ENCODE results near the gene EDEM3. TPM values are rescaled to one million over a fixed set of nuclear protein-coding genes. Genes with fewer than 3 reads are reported as not detected.

The EDEM3 gene
- total RNA-seq, 1 experiment from 2014 or later = 14.5 TPM

DNA sequence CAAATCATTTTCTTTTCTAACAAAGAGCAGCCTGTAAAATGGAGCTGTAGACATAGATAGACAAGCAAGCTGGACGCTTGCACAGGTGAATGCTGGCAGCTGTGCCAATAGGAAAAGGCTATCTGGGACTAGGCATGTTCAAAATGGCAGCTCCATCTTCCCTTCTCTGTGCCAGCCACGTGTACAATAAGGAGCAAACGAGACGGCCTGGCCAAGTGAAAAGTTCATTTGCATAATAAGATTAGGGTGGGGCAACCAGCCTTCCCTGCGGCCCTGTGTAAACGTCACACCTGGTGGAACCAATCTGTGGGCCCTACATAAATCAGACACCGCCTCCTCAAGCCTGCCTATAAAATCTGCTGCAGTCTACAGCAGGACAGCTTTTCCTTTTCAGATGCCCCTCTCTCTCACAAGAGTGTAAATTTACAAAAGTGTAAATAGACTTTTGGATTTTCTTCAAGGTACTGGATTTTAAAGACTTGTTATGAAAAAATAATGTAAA lies 16.6 kb upstream of the EDEM3 start:
- Histone ChIP-seq H3K27ac (no peak overlapping the region), H3K79me2 (ENCODE audit: low read depth) (no peaks in the 10 kb centered on the region), H3K9me2 (ENCODE audit: insufficient read depth) (no peaks in the 10 kb centered on the region; the same call in 1 of the 2 replicates), H3K4me1 (replicated peaks; ENCODE audit: insufficient read depth) (no peaks in the 10 kb centered on the region), H3K9me3 (ENCODE audit: insufficient read depth, low read depth) (0 out of 2 replicates have a peak, but pooled peaks cover 3% of the 10 kb centered on the region), H4K20me1 (ENCODE audit: insufficient read depth) (no peaks in the 10 kb centered on the region), H3F3A (ENCODE audit: insufficient read depth, low read depth) (no peaks in the 10 kb centered on the region), H3K27me3 (ENCODE audit: insufficient read depth, low read depth) (no peaks in the 10 kb centered on the region), H2AFZ (no peak overlapping the region), H3K4me3 (no peak overlapping the region), H3K36me3 (ENCODE audit: low read depth) (no peaks in the 10 kb centered on the region), H3K4me2 (no peak overlapping the region)
- no peak for TF ChIP-seq EZH2 (IDR thresholded peaks at IDR 0.05; ENCODE audit: low read depth)
- TF ChIP-seq, protein P1, sequence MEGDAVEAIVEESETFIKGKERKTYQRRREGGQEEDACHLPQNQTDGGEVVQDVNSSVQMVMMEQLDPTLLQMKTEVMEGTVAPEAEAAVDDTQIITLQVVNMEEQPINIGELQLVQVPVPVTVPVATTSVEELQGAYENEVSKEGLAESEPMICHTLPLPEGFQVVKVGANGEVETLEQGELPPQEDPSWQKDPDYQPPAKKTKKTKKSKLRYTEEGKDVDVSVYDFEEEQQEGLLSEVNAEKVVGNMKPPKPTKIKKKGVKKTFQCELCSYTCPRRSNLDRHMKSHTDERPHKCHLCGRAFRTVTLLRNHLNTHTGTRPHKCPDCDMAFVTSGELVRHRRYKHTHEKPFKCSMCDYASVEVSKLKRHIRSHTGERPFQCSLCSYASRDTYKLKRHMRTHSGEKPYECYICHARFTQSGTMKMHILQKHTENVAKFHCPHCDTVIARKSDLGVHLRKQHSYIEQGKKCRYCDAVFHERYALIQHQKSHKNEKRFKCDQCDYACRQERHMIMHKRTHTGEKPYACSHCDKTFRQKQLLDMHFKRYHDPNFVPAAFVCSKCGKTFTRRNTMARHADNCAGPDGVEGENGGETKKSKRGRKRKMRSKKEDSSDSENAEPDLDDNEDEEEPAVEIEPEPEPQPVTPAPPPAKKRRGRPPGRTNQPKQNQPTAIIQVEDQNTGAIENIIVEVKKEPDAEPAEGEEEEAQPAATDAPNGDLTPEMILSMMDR (conservative IDR thresholded peaks at IDR 0.05) = no peak
- ChIA-PET POLR2A (ENCODE audit: unreplicated experiment) (no interaction called here), CTCF (no interaction called here)
- no peak for DNase-seq
- BruUV-seq (replicated peaks) = no TSS peak
- intact Hi-C loops (cut with micrococcal nuclease; ENCODE audit: unreplicated experiment) = no loop called here

DNA sequence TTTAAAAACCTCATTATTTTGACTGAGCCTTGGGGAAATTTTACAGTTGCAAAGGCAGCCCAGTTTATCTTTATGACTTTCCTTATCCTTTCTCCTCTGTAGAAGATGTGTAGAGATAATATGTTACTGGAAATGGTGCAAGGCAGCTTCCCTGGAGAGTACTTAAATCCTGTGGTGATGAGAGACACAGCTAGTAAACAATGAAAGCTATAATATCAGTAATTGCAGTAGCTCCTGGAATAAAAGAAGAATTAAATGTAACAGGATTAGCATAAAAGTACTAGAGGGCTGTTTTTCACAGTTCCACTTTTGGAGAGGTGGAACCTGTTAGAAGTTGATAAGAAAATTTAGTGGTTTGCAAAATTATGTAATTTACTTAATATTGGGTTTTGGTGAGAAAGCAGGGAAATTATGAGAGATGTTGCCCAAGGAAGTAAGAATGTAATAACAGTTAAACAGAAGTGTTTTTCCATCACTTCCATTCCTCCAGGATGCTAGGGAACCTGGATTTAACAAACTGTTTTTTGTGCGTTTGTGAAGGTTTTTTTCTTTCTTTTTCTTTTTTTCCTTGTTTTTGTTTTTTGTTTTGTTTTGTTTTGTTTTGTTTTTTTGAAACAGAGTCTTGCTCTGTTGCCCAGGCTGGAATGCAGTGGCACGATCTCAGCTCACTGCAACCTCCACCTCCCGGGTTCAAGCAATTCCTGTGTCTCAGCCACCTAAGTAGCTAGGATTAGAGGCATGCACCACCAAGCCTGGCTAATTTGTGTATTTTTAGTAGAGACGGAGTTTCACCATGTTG lies 15.7 kb upstream of the EDEM3 start:
- H3K36me3 ChIP-seq (ENCODE audit: low read depth) = no peaks in the 10 kb centered on the region

DNA sequence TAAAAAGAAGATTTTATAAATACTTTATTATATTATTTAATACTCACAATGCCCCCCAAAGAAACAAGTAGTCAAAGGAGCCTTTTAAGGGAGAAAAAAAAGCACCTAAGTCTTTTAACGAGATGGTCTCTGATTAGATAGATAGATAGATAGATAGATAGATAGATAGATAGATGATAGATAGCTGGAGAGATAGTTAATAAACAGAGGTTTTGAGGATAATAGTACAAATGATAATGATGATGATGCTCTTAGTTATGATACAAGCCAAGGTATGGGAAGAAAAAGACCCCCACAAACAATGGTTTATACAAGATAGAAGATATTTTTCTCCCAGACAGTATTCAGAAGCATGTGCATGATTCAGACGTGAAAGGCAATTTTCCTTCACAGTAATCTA lies 14.6 kb upstream of the EDEM3 start:
- intact Hi-C loops (cut with micrococcal nuclease; ENCODE audit: unreplicated experiment) = no loop called here
- Histone ChIP-seq H3K27me3 (ENCODE audit: insufficient read depth, low read depth) (no peaks in the 10 kb centered on the region), H3K79me2 (ENCODE audit: low read depth) (no peaks in the 10 kb centered on the region), H3K4me1 (replicated peaks; ENCODE audit: insufficient read depth) (no peaks in the 10 kb centered on the region), H4K20me1 (ENCODE audit: insufficient read depth) (no peaks in the 10 kb centered on the region), H3K36me3 (ENCODE audit: low read depth) (no peaks in the 10 kb centered on the region), H3K4me2 (no peak overlapping the region), H2AFZ (no peak overlapping the region), H3K27ac (no peak overlapping the region), H3K4me3 (no peak overlapping the region), H3F3A (ENCODE audit: insufficient read depth, low read depth) (no peaks in the 10 kb centered on the region), H3K9me2 (ENCODE audit: insufficient read depth) (no peaks in the 10 kb centered on the region; the same call in 1 of the 2 replicates), H3K9me3 (ENCODE audit: insufficient read depth, low read depth) (0 out of 2 replicates have a peak, but pooled peaks cover 3% of the 10 kb centered on the region)
- ChIA-PET POLR2A (ENCODE audit: unreplicated experiment) (no interaction called here), CTCF (no interaction called here)
- TF ChIP-seq EZH2 (IDR thresholded peaks at IDR 0.05; ENCODE audit: low read depth) = no peak
- TF ChIP-seq, protein P1 (conservative IDR thresholded peaks at IDR 0.05) = no peak
- DNase-seq = no peak
- no TSS peak for BruUV-seq (replicated peaks)

More for the DNA sequence above, 15.7 kb upstream of the EDEM3 start:
- Histone ChIP-seq H3K9me3 (ENCODE audit: insufficient read depth, low read depth) (0 out of 2 replicates have a peak, but pooled peaks cover 3% of the 10 kb centered on the region), H3K79me2 (ENCODE audit: low read depth) (no peaks in the 10 kb centered on the region), H3K4me3 (no peak overlapping the region), H4K20me1 (ENCODE audit: insufficient read depth) (no peaks in the 10 kb centered on the region), H3K4me2 (no peak overlapping the region), H2AFZ (no peak overlapping the region), H3K27me3 (ENCODE audit: insufficient read depth, low read depth) (no peaks in the 10 kb centered on the region), H3F3A (ENCODE audit: insufficient read depth, low read depth) (no peaks in the 10 kb centered on the region), H3K27ac (no peak overlapping the region), H3K9me2 (ENCODE audit: insufficient read depth) (no peaks in the 10 kb centered on the region; the same call in 1 of the 2 replicates), H3K4me1 (replicated peaks; ENCODE audit: insufficient read depth) (no peaks in the 10 kb centered on the region)
- CTCF ChIA-PET = no interaction called here
- BruUV-seq (replicated peaks) = no TSS peak
- no peak for DNase-seq
- TF ChIP-seq, protein P1 (conservative IDR thresholded peaks at IDR 0.05) = no peak
- TF ChIP-seq EZH2 (IDR thresholded peaks at IDR 0.05; ENCODE audit: low read depth) = no peak
- intact Hi-C loops (cut with micrococcal nuclease; ENCODE audit: unreplicated experiment) = no loop called here
- POLR2A ChIA-PET (ENCODE audit: unreplicated experiment) = no interaction called here
